HL-60 (cell line): ENCODE results near the gene DIP2C.

Source experiments
- CTCF ChIP-seq: IDR thresholded peaks from one replicate; pipeline ENCODE4 v1.5.1; 2011; ENCODE audit warnings: low read length, control low read depth, inconsistent platforms; ENCODE audit not compliant: insufficient read depth
- POLR2AphosphoS5 ChIP-seq: IDR thresholded peaks from 2 replicates; pipeline ENCODE4 v1.6.1; 2012; ENCODE audit warnings: low read depth
- TF ChIP-seq, protein P1 (sequence below): IDR thresholded peaks from 2 replicates; pipeline ENCODE4 v1.6.1; 2012; ENCODE audit warnings: low read depth; ENCODE audit not compliant: insufficient replicate concordance

GRCh38 chr10:404991-405390, 284.5 kb downstream of the DIP2C start:
- TF ChIP-seq CTCF: no peak
- TF ChIP-seq, protein P1, sequence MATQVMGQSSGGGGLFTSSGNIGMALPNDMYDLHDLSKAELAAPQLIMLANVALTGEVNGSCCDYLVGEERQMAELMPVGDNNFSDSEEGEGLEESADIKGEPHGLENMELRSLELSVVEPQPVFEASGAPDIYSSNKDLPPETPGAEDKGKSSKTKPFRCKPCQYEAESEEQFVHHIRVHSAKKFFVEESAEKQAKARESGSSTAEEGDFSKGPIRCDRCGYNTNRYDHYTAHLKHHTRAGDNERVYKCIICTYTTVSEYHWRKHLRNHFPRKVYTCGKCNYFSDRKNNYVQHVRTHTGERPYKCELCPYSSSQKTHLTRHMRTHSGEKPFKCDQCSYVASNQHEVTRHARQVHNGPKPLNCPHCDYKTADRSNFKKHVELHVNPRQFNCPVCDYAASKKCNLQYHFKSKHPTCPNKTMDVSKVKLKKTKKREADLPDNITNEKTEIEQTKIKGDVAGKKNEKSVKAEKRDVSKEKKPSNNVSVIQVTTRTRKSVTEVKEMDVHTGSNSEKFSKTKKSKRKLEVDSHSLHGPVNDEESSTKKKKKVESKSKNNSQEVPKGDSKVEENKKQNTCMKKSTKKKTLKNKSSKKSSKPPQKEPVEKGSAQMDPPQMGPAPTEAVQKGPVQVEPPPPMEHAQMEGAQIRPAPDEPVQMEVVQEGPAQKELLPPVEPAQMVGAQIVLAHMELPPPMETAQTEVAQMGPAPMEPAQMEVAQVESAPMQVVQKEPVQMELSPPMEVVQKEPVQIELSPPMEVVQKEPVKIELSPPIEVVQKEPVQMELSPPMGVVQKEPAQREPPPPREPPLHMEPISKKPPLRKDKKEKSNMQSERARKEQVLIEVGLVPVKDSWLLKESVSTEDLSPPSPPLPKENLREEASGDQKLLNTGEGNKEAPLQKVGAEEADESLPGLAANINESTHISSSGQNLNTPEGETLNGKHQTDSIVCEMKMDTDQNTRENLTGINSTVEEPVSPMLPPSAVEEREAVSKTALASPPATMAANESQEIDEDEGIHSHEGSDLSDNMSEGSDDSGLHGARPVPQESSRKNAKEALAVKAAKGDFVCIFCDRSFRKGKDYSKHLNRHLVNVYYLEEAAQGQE: no peak
- TF ChIP-seq POLR2AphosphoS5: no peak
